Raji (cell line): ENCODE data around the gene ITIH5.

ENCODE experiments used
- POLR2A ChIP-seq: IDR thresholded peaks from 2 replicates; pipeline ENCODE4 v1.6.1; 2011; ENCODE audit warnings: low read depth, low read length, control low read depth; ENCODE audit not compliant: insufficient read depth

ITIH5 gene

DNA sequence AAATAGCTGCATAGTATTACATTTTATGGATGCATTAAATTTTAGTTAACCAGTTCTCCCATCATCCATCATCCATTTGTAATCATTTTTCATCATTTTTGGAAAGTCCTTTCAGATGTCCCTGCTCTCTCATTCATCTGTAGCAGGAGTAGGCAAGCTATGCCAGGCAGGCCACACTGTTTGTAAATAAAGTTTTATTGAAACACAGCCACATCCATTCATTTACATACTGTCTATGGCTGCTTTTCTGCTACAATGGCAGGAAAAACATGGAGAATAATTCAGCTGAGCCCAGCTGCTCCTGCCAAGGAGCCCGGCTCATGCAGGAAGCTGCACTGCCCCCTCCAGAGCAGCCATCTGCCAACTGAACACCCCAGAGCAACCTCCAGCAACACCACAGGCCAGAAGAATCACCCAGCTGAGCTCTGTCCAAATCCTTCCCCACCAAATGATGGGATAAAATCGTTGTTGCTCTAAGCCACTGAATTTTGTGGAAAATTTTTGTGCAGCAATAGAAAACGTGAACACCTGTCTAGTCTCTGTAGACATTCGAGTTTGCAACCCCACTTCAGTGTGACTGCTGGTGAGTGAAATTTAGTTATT lies 19.6 kb downstream of the ITIH5 start:
- no peak for TF ChIP-seq POLR2A

DNA sequence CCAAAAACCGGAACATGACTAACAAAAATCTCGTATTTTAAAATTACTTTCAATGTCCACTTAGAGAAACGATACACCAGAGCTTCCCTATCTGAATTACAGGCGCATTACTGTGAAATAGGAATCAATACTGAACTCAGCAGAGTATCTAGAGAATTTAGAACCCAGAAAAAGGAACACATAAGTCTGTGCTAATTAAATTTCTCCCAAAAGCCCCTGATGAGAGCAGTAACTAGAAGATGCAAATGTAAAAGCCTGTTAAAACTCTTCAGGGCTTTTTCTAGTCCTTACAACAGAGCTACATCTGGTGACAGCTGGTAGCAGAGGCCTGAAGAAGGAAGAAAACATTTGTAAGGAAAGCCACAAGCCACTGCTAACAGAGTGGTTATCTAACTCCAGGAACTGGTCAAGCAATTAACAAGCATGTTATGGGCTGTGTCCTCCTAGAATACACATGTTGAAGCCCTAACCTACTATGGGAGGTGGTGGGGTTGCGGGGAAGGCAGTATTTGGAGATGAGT lies 24.2 kb downstream of the ITIH5 start:
- no peak for TF ChIP-seq POLR2A

DNA sequence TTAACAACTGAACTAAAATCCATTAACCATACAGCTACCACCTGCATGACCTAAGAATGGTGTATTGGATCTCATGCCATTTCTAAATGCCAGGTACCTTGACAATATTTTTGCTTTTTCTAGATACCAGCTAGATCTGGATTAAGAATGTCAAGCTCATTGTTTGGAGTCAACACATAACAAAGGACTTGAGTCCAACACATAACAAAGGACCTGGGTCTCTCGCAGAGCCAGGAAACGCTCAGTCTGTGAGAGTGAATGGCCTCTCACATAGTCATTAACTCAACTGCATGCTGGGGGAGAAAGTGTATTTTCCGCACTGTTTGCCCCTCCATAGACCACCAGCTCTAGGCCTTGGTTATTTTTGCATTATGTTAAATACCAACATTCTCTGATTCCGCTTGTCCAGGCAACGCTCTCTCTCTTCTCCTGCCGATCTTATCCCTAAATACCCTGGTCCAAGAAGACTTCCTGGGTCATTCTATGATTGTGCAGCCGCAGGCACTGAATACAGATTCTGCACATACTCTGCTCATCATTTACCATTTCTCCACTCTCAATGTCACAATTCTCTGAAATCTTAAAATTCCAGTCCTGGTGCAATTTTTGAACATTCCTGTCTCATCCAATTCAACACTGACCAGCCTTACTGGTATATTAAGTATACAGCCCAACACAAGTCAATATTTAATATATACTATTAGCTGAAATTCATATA lies 31.2 kb downstream of the ITIH5 start:
- no peak for TF ChIP-seq POLR2A

DNA sequence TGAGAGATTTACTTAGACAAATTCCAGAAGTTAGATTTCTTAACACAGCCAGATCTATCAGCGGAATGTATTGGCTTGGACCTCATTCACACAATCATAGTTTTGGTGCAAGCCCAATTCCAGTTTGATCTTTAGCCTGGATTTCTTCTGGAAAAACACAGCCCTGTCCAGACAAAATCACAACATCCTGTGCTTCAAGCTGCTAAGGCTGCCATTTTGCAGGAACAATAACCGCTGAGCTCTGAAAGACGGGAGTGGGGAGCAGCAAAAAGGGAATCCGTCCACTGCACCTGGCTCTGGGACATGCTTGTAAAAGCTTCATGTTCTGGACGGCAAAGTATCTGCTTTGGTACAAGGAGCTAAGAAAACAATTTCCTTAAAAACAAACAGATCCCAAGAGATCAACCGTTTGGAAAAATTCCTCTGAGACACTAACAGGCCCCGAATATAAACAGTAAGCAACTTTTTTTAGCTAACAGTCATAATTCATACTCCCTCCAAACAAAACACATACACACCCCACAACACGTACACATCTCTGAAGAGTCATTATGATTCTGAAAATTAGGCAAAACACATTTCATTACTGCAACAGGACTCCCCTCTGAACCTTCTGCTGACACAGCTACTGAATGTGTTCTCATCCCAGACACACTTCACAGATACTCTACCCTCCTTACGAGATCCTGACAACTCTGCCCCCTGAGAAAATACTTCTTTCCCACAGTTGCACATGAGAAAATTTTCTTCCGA lies 32.4 kb downstream of the ITIH5 start:
- no peak for TF ChIP-seq POLR2A

DNA sequence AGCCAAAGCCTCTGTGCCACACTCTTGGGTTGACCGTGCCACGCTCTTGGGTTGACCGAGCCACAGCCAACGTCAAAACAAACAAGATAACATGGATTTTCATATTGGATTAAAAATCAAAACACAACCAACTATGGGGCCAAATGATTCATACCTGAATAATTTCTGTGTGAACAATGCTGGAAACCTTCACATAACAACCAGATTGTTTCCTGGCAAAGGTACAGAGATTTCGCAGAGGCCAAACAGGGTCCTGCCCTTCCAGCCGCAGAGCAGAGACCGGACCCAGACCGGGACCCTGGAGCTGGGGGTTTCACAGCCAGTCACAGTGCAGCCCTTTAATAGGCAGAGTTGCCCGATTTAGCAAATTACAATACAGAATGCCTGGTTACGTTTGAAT lies 40.5 kb downstream of the ITIH5 start:
- no peak for TF ChIP-seq POLR2A

DNA sequence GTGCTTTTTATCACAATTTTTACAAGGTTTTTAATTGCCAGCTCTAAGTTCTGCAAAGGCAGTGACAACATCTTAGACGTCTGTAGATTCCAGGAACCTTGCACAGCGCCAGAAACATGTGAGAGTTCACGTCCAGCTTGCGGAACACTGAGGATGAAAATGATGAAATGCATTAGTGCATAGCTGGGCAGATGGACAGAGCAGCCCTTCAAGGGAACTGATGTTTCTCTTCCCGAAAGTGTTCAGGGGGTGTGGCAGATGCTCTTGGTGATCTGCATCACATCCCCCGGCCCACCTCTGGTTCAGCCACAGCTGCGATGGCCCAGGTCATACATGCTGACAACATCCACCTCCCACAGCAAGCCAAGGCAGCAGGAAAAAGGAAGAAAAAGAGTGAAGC lies 40.9 kb downstream of the ITIH5 start:
- no peak for TF ChIP-seq POLR2A

DNA sequence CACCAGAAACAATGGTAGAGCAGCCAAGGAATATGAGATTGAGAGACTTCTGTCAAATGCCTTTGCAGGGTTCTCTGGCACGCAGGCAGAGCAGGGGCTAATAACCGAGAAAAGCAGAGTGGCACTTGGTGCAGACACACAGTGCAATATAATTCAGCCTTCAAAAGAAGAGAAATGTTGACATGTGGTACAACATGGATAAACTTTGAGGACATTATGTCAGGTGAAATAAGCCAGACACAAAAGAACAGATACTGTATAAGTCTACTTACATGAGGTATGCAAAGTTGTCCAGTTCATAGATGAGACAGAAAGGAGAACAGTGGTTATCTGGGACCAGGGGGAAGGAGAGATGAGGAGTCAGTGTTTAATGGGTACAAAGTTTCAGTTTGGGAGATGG lies 41.8 kb downstream of the ITIH5 start:
- no peak for TF ChIP-seq POLR2A

DNA sequence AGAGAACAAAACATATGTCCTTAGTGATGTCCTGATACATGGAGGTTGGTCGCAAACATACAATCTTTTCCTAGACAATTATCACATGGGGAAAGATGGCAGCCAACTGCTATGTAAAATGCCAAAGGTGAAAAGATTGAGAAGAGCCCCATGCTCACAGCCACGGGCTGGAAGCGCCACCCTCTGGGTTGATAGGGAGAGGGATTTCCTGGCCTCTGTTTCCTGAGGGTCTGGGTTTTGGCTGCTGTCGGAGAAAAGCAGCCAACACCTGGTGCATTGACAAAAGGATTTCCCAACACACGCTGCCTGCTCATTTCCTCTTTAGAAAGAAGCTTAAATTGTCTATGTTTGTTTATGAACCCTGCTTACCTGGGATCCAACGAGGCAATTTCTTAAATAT lies 43.8 kb downstream of the ITIH5 start:
- TF ChIP-seq POLR2A: no peak

DNA sequence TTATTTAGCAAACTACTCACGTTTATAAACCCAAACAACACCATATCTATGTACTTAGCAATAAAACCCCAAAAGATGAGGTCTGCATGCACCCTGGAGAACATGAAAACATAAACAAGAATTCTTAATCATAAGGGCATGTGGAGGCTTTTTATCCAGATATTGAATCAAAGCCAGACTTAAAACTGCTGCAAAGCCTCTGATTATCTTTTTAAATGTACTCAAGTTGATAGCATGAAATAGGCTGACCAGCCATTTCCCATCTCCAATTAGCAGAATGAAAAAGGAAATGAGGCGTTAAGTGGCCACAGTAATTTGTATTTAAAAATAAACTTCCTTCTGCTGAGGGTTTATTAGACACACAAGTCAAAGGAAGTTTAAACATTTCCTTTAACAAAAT lies 48.3 kb downstream of the ITIH5 start:
- no peak for TF ChIP-seq POLR2A

DNA sequence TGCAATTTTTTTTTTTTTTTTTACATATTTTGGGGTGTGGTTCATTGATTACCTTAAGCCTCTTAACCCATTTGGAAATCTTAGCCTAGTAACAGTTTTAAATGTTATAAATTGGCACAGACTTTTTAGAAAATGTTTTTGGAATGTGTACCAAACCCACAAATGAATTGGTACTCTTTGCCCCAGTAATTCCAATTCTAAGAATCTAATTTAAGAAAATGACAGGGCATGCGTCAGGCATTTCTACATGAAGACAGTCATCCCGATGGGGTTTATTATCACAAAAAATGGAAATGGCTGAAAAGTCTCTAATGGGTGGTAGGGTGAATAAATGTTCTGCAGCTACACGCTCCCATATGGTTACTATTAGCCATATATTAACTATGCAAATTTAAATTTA lies 54.9 kb downstream of the ITIH5 start:
- TF ChIP-seq POLR2A: no peak

DNA sequence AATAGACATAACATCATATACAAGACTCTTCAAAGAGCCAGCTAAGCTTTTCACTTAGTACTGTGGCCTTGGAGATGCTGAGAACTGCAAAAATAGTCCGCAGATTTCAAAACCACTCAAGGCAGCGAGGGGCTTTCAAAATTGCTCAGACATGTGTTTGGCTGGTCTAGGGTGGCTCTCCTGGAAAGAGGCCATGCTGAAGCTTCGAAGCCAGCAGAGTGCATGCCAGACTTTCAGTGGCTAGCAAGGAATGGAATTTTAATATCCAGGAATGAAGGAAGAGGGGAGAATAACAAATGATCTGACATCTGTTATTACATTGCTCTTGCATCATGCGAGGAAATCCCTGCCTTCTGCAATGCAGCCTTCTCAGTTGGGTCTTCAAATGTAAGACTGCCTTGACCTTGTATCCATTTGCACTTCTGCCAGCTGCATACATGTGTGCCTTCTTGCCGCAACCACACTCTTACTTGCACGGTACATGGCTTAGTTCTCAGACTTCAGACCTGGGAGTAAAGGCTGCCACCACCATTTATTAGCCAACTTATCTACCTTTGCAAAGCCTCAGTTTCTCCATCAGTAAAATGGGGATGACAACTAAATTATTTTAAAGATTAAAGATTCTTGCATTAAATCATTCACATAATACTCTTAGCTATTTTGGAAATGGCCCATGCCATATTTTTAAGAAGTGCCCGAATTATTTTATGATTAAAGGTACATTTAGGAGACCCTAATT lies 55.9 kb downstream of the ITIH5 start:
- no peak for TF ChIP-seq POLR2A

DNA sequence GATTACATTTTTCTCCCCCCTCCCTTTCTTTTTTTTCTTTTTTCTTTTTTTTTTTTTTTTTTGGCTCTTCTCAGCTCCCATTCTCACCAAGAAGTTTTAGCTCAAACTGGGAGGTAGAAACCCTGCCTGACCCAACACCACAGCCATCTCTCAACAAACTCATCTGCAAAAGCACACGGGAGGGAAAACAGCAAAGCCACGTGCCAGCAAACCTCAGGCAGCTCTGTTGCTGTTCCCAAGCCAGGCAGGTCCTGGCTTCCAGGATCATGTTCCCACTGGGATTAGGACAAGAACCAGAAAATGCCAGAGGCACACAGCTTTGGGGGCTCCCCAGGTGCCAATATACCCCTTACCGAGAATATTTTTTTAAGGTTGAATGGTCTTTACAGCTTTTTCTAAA lies 56.7 kb downstream of the ITIH5 start:
- no peak for TF ChIP-seq POLR2A

DNA sequence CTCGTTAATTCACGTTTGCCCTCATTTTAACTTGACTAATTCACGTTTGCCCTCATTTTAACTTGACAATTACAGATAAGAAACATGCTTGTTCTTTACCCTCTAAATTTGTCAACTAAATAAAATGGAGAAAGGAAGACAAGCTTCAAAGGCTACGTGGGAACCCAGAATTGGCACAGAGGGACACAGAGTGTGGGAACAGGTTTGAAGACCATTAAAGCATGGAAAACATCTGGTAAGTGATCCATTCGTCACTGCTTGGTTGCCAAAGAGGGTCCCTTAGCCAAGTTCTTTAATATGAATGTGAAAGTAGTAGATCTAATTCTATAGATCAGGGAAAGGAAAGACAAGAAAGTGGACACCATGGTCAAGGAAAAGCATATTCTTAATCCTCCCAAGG lies 57.2 kb downstream of the ITIH5 start:
- no peak for TF ChIP-seq POLR2A

DNA sequence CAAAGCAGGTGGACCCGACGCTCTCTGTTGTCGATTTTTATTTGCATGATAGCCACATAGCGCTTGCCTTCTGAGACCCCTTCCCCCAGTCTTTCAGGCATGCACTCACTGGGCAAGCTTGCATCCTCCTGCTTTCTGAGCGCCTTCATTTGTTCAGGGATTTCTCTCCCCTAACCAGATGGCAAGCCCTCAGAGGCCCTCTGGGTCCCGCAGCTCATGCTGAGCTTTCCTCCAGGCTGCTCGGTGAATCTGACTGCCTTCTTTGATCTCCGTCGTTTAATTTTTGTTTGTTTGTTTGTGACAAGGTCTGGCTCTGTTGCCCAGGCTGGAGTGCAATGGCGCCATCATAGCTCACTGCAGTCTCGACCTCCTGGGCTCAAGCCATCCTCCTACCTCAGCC lies 58.8 kb downstream of the ITIH5 start:
- no peak for TF ChIP-seq POLR2A

DNA sequence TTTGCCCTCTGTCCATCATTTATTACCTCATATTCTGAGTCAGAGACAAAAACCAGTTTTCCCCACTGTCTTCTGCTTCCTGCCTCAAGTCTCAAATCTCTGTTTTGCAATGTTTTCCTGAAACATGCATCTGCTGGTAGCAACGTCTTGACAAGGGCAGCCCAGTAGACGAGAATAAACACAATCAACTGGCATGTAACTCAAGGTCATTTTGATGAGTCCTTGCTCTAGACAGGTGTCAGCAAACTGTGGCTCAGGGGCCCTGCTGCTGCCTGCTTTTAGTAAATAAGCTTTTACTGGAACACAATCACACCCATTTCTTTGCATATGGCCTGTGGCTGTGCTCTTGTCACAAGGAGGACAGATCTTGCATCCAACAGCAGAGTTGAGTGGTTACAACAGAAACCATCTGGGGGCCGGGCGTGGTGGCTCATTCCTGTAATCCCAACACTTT lies 59.8 kb downstream of the ITIH5 start:
- no peak for TF ChIP-seq POLR2A
